Activated T-cell treated with anti-CD3 and anti-CD28 coated beads, Interleukin-2, amount 50 U/mL, for 1 hour (primary cell): ENCODE results near the gene KLKB1.
"Not testable (repeated sequence)": the region's sequence is repeated elsewhere in the genome, so short reads cannot be mapped to it uniquely, and the experiment has no call there.

ENCODE experiments used
- DNase-seq: peaks from one replicate; pipeline ENCODE4 v3.0.0-alpha.2; 2020

Gene KLKB1

GRCh38 chr4:186265683-186266652 lies 38.7 kb downstream of the KLKB1 start, which contains the start of gene F11:
F11 (plus strand) TSS chr4:186266189; CDS start chr4:186267137, 948 bp downstream.
- no peak for DNase-seq

- no peak for DNase-seq
These were observed 39.6 kb downstream of the KLKB1 start for GRCh38 chr4:186266729-186267456.

DNA sequence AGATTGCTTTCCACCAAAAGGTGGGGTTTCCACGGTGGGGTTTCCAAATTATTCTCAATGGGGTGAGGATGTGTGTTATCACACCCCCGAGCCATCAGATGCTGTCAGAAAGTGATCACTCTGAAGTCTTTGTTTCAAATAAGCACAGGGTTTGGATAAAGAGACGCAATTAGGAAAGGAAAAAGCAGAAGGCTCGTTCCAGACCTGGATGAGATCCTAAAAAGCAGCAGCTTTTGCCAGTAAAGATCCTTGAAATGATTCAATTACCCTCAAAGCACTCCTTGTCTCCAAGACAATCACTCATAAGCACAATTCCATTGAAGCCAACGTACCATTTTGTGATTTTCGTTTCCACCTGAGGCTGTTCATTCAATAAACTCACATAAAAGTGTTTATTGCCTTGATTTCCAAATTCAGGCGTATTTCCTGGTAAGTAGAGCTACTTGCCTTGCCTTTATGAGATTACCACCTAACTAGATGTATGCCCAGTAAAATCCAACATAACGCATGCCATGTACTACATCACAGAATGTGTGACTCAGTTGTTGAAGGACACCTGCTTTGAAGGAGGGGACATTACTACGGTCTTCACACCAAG lies 43.9 kb downstream of the KLKB1 start:
- DNase-seq: no peak

DNA sequence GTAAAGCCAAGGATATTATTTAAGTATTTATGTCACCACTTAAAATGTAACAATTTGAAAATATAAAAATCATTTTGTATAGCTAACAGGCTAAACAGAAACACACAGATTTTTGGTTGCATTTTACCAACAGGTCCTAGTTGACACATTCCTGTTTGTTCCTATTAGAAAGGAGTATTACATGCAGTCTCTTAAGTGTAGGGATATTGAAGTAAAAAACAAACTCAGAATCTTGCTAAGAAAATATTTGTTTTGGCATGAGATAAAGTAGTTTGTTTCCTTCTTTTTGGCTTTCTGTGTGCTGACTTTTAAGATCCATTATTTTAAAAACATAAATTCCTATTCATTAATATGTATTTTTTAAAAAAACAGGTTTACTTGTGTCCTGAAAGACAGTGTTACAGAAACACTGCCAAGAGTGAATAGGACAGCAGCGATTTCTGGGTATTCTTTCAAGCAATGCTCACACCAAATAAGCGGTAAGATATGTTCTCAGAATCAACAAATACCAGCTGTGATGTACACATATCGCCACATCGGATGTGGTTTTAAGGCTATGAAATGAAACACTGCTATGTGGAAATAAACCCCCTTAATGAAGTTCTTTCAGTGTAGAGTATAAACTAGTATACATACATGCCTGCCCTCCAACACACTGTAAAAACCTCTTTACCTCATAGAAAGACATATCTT lies 45.5 kb downstream of the KLKB1 start:
- no peak for DNase-seq

- DNase-seq: not testable (repeated sequence)
These were observed 46.1 kb downstream of the KLKB1 start for GRCh38 chr4:186273392-186273789.

- no peak for DNase-seq
These were observed 56.0 kb downstream of the KLKB1 start for GRCh38 chr4:186283311-186283710.

DNA sequence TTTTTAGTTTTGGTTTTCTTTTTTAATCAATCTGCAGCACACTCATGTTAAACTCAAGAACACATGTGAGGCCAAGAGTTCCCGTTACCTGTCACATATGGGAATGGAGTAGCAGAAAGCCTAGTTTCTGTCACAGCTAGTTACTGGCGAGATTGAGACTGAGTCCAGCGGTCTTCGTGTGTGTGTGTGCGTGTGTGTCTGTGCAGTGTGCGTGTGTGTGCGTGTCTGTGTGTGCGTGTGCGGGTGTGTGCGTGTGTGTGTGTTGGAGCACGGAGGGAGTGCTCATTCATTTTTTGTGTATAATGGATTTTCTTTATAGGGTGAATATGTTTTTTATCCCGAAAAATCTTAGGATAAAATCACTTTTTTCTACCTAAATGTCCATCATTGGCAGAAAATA lies 57.8 kb downstream of the KLKB1 start:
- DNase-seq: no peak

- DNase-seq: no peak
These were observed 59.3 kb downstream of the KLKB1 start for GRCh38 chr4:186286581-186286980.

- DNase-seq: no peak
These were observed 64.1 kb downstream of the KLKB1 start for GRCh38 chr4:186291256-186291890.

DNA sequence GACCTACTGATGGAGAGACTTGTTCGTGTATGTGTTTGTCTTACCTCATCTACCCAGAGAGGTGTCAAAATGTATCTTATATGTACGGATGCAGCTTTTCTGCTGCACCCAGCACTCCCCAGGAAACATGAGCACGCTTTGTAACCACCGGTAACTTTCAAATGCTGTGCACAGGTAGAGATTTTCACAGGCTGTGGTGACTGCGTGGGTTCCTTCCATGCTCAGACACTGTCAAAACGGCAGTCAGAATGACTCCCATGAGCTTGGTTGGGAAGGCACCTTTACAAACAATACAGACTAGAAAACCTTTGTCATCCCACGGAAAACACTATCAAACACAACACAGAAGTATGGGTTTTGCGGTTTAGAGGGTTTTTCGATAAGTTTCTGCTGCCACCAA lies 66.9 kb downstream of the KLKB1 start:
- DNase-seq: no peak

GRCh38 chr4:186296481-186296880 lies 69.2 kb downstream of the KLKB1 start:
- no peak for DNase-seq

DNA sequence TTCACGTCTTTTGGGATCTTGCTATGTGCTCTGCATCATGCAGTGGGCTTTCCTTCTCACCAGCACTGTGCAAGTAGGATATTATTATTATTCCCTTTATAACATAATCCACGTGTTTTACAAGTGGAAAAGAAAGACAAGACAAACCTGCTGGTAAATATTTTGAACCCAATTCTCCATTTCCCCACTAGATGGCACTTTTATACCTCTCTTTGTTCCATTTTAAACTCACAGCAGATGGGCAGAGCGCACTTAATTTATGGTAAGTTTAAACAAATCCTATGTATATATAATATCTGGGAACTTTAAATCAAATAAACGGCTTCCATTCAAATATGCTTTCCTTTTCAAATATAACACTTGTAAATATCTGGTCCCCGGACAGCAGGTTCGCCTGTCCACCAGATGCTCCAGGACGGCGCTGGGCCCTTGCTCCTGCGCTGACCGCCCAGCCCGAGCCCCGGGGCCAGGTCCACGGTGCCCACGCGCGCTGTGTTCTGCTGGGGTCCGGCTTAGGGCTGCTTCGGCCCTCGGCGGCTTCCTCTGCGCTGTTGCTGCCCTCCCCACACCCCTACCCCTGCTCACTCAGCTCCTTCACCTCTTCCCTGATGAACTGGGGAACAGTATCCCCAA lies 69.8 kb downstream of the KLKB1 start:
- DNase-seq: no peak

GRCh38 chr4:186298031-186298647 lies 70.8 kb downstream of the KLKB1 start:
- DNase-seq: no peak

DNA sequence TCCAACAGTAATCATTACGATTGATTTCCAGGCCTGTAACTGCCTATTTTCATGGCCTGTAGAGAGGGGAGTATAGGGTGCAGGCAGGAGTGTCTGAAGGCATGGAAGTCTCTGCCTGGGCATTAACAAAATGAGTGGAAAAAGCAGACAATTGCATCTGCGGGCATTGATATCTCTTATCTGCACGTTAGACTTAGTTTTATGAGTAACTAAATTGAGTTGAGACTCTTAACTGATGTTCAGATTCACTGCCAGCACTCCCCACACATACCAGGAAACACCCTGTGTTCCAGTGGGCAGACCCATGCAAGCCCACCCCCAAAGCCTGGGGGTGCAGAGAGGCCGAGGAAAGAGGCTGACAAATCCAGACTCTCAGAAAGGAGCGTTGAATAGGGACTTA lies 72.0 kb downstream of the KLKB1 start:
- no peak for DNase-seq

- DNase-seq: no peak
These were observed 73.5 kb downstream of the KLKB1 start for GRCh38 chr4:186300659-186301390.

- DNase-seq: no peak
These were observed 76.9 kb downstream of the KLKB1 start for GRCh38 chr4:186304216-186304615.

- DNase-seq: no peak
These were observed 77.7 kb downstream of the KLKB1 start for GRCh38 chr4:186304866-186305505.

DNA sequence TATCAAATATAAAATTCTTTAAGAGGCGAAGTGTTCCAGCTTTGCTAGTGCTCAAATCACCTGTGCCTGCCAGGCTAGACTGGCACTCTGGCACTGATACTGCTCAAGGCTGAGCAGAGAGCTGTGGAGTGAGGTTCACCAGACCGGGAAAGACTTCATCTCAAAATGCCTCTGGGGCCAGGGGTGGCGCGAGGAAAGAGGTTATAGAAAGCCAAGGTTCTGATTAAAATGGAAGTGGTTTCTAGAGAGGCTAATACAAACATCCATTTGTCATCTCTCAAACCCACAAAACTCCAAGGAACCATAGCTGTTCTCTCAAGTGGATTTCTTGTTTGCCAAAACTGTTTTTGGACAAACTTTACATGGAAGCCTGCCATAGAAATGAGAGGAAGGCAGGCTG lies 80.2 kb downstream of the KLKB1 start:
- no peak for DNase-seq

GRCh38 chr4:186307916-186308315 lies 80.6 kb downstream of the KLKB1 start:
- no peak for DNase-seq
